GM12878 (cell line): Measurements from ENCODE around the gene ASMTL. TPM values are rescaled to one million over a fixed set of nuclear protein-coding genes. Genes with fewer than 3 reads are reported as not detected.
A peak's percentile ranks its signal among the peaks of the same experiment; 100 is the strongest.

Experiments
- CBFB ChIP-seq: IDR thresholded peaks from 2 replicates; pipeline ENCODE4 v1.6.1; 2016; ENCODE audit warnings: antibody characterized with exemption, low read depth
- CBX5 ChIP-seq: sonication (generic); IDR thresholded peaks from 2 replicates; pipeline ENCODE4 v1.6.1; 2016; ENCODE audit warnings: low read depth, moderate library complexity, mild to moderate bottlenecking, inconsistent platforms
- E2F4 ChIP-seq: IDR thresholded peaks from 2 replicates; pipeline ENCODE4 v1.6.1; 2012; ENCODE audit warnings: low read depth, low read length, improper control_type of control experiment
- EP300 ChIP-seq, 2 experiments: fragments of 150-350 bp in 1 of 2; IDR thresholded peaks; 2 replicates each; pipeline ENCODE4 v1.6.1; 2011 to 2012; ENCODE audit warnings: low read depth in 2 of 2, low read length in 2 of 2, borderline replicate concordance in 1 of 2, improper control_type of control experiment in 1 of 2, inconsistent platforms in 1 of 2; ENCODE audit not compliant: control insufficient read depth in 1 of 2
- EZH2 ChIP-seq: IDR thresholded peaks from 2 replicates; pipeline ENCODE4 v1.6.1; 2012; ENCODE audit warnings: low read depth, mild to moderate bottlenecking, control low read depth, inconsistent platforms, low read length, borderline replicate concordance; ENCODE audit not compliant: control insufficient read depth
- HDGF ChIP-seq: fragments of 450-650 bp; IDR thresholded peaks from 2 replicates; pipeline ENCODE4 v1.6.1; 2016; ENCODE audit warnings: antibody characterized with exemption
- MLLT1 ChIP-seq: fragments of 450-650 bp; IDR thresholded peaks from 2 replicates; pipeline ENCODE4 v1.6.1; 2016; ENCODE audit warnings: mild to moderate bottlenecking
- NR2F1 ChIP-seq: fragments of 450-650 bp; conservative IDR thresholded peaks from 2 replicates; pipeline ENCODE4 v1.6.1; 2017; ENCODE audit warnings: mild to moderate bottlenecking
- NRF1 ChIP-seq: conservative IDR thresholded peaks from 2 replicates; pipeline ENCODE4 v1.6.1; 2011; ENCODE audit warnings: mild to moderate bottlenecking, low read depth, low read length, improper control_type of control experiment
- POLR2AphosphoS2 ChIP-seq: IDR thresholded peaks from 2 replicates; pipeline ENCODE4 v1.6.1; 2011; ENCODE audit warnings: low read depth, mild to moderate bottlenecking, low read length, improper control_type of control experiment, moderate library complexity
- RCOR1 ChIP-seq: conservative IDR thresholded peaks from 2 replicates; pipeline ENCODE4 v1.6.1; 2012; ENCODE audit warnings: low read depth, low read length, improper control_type of control experiment
- STAT3 ChIP-seq: IDR thresholded peaks from 2 replicates; pipeline ENCODE4 v1.6.1; 2011; ENCODE audit warnings: low read depth, low read length, improper control_type of control experiment
- TCF12 ChIP-seq: IDR thresholded peaks from 2 replicates; pipeline ENCODE4 v1.6.1; 2011; ENCODE audit warnings: low read depth, mild to moderate bottlenecking, low read length
- ZNF207 ChIP-seq: fragments of 450-650 bp; IDR thresholded peaks from 2 replicates; pipeline ENCODE4 v1.6.1; 2014; ENCODE audit warnings: antibody characterized with exemption, mild to moderate bottlenecking, borderline replicate concordance
- ZZZ3 ChIP-seq: IDR thresholded peaks from 2 replicates; pipeline ENCODE4 v1.6.1; 2011; ENCODE audit warnings: low read depth; ENCODE audit not compliant: control insufficient read depth, insufficient read length
- polyA plus RNA-seq, 11 experiments: library from polyadenylated mRNA; depleted of rRNA in 4 of 11; unstranded in 6 of 11; stranded (reverse) in 5 of 11; fragments of >200 nt; fragmentation: Nextera tagmentation in 4 of 11; fragmentation: Illumina TruSeq in 1 of 11; extraction: Ambion mirVana in 4 of 11; extraction: Trizol in 1 of 11; gene quantifications; 1 replicate in 1 of 11; 2 replicates in 10 of 11; pipeline versions ENCODE4 v1.2.1 to v1.2.3, GENCODE V29; 2011 to 2016; ENCODE audit warnings: inconsistent platforms in 2 of 11, missing spikeins in 2 of 11, low read depth in 1 of 11
- total RNA-seq, 4 experiments: library from RNA; depleted of rRNA in 3 of 4; stranded (reverse); fragments of >200 nt in 3 of 4; fragmentation: Illumina TruSeq in 1 of 4; extraction: Trizol in 1 of 4; gene quantifications; 2 replicates each; pipeline versions ENCODE4 v1.2.1 to v1.2.3, GENCODE V29; 2013 to 2021
- TF ChIP-seq, protein P1 (sequence below): fragments of 150-350 bp; IDR thresholded peaks from 2 replicates; pipeline ENCODE4 v1.6.1; 2016; ENCODE audit warnings: low read depth, low read length
- TF ChIP-seq, protein P2 (sequence below): fragments of 450-650 bp; IDR thresholded peaks from 2 replicates; pipeline ENCODE4 v1.6.1; 2017; ENCODE audit warnings: mild to moderate bottlenecking

Gene ASMTL
- total and polyA plus RNA-seq, 10 of the 15 experiments (the other 5 are each of a cell fraction or from before 2014, with no cell fraction given) = 1.6 to 51.9 (median 32.1) TPM

GRCh38 chrX:1481636-1482529 lies 29.2 kb upstream of the ASMTL start (continued):
- TF ChIP-seq POLR2AphosphoS2 = peak; percentile 66; the same call in 1 of the 2 replicates
- TF ChIP-seq, protein P1, sequence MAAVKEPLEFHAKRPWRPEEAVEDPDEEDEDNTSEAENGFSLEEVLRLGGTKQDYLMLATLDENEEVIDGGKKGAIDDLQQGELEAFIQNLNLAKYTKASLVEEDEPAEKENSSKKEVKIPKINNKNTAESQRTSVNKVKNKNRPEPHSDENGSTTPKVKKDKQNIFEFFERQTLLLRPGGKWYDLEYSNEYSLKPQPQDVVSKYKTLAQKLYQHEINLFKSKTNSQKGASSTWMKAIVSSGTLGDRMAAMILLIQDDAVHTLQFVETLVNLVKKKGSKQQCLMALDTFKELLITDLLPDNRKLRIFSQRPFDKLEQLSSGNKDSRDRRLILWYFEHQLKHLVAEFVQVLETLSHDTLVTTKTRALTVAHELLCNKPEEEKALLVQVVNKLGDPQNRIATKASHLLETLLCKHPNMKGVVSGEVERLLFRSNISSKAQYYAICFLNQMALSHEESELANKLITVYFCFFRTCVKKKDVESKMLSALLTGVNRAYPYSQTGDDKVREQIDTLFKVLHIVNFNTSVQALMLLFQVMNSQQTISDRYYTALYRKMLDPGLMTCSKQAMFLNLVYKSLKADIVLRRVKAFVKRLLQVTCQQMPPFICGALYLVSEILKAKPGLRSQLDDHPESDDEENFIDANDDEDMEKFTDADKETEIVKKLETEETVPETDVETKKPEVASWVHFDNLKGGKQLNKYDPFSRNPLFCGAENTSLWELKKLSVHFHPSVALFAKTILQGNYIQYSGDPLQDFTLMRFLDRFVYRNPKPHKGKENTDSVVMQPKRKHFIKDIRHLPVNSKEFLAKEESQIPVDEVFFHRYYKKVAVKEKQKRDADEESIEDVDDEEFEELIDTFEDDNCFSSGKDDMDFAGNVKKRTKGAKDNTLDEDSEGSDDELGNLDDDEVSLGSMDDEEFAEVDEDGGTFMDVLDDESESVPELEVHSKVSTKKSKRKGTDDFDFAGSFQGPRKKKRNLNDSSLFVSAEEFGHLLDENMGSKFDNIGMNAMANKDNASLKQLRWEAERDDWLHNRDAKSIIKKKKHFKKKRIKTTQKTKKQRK = no peak
- no peak for TF ChIP-seq ZZZ3
- peak; percentile 94 for TF ChIP-seq TCF12
- TF ChIP-seq MLLT1 = peak; percentile 91
- no peak for TF ChIP-seq E2F4
- TF ChIP-seq NR2F1 = no peak
- TF ChIP-seq, protein P2, sequence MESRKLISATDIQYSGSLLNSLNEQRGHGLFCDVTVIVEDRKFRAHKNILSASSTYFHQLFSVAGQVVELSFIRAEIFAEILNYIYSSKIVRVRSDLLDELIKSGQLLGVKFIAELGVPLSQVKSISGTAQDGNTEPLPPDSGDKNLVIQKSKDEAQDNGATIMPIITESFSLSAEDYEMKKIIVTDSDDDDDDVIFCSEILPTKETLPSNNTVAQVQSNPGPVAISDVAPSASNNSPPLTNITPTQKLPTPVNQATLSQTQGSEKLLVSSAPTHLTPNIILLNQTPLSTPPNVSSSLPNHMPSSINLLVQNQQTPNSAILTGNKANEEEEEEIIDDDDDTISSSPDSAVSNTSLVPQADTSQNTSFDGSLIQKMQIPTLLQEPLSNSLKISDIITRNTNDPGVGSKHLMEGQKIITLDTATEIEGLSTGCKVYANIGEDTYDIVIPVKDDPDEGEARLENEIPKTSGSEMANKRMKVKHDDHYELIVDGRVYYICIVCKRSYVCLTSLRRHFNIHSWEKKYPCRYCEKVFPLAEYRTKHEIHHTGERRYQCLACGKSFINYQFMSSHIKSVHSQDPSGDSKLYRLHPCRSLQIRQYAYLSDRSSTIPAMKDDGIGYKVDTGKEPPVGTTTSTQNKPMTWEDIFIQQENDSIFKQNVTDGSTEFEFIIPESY = no peak
- no peak for TF ChIP-seq RCOR1
- no peak for TF ChIP-seq CBFB
- no peak for TF ChIP-seq NRF1
- peak; percentile 25; the same call in 1 of the 2 replicates for TF ChIP-seq HDGF
- peak; percentile 78 to 88; a peak in 2 of 4 replicates for TF ChIP-seq EP300 (IDR thresholded peaks at IDR 0.05; ENCODE audit: borderline replicate concordance in 1 of 2, control insufficient read depth in 1 of 2, low read depth in 2 of 2, low read length in 2 of 2)
- 0 out of 2 replicates have a peak, but pooled peaks have one; percentile 10 for TF ChIP-seq ZNF207
- TF ChIP-seq STAT3 = no peak
- no peak for TF ChIP-seq CBX5
- TF ChIP-seq EZH2 = no peak
